Stimulated activated effector memory CD8-positive, alpha-beta T cell treated with anti-CD3 and anti-CD28 coated beads, Interleukin-12 subunit alpha, Interleukin-12 subunit beta, amount 100 ng/mL, for 72 hours (primary cell): ENCODE data around the gene DYRK1A.
"Not testable (repeated sequence)": the region's sequence is repeated elsewhere in the genome, so short reads cannot be mapped to it uniquely, and the experiment has no call there.

Experiments used
- ATAC-seq: fragments of 150-1000 bp; cut with Tn5 transposase; 2 replicates; pipeline ENCODE4 v1.10.0; 2021
- DNase-seq, 2 donors: peaks; one replicate each; pipeline ENCODE4 v3.0.0; 2021 to 2022; ENCODE audit warnings: low spot score in 2 of 2
- H3K27ac Mint-ChIP-seq: one replicate; pipeline ENCODE4 v1.8.0; 2022; ENCODE audit warnings: mild to moderate bottlenecking, mixed read lengths
- H3K36me3 Mint-ChIP-seq: one replicate; pipeline ENCODE4 v1.8.0; 2022; ENCODE audit warnings: mild to moderate bottlenecking, mixed read lengths
- H3K4me1 Mint-ChIP-seq: one replicate; pipeline ENCODE4 v1.8.0; 2022; ENCODE audit warnings: mixed read lengths
- H3K4me3 Mint-ChIP-seq: one replicate; pipeline ENCODE4 v1.8.0; 2022; ENCODE audit warnings: mild to moderate bottlenecking, mixed read lengths
- H3K9me3 Mint-ChIP-seq: one replicate; pipeline ENCODE4 v1.8.0; 2022; ENCODE audit warnings: mixed read lengths

DYRK1A gene

DNA sequence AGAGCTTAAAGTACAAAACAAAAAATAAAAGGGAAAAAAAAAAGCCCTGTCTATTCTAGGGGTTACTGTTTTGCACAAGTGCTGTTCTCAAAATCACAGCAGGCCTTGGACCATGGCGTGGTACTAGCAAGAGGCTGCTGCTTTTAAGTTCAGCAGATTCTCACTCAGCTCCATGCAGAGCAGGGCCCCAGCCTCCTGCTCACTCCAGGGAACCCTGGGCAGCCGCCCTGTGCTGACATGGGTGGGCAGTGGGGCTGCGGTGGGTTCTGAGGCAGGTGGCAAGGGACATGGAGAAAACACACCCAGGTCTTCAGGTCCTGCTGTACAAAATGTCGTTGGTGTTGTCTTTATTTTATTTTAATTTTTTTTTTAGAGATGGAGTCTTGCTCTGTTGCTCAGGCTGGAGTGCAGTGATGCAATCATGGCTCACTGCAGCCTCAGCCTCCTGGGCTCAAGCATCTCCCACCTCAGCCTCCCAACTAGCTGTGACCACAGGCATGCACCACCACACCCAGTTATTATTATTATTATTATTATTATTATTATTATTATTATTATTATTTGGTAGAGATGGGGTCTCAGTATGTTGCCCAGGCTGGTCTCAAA, 170.9 kb downstream of the DYRK1A start:
- ATAC-seq: no peak
- no peak overlapping the region for H3K27ac Mint-ChIP-seq

DNA sequence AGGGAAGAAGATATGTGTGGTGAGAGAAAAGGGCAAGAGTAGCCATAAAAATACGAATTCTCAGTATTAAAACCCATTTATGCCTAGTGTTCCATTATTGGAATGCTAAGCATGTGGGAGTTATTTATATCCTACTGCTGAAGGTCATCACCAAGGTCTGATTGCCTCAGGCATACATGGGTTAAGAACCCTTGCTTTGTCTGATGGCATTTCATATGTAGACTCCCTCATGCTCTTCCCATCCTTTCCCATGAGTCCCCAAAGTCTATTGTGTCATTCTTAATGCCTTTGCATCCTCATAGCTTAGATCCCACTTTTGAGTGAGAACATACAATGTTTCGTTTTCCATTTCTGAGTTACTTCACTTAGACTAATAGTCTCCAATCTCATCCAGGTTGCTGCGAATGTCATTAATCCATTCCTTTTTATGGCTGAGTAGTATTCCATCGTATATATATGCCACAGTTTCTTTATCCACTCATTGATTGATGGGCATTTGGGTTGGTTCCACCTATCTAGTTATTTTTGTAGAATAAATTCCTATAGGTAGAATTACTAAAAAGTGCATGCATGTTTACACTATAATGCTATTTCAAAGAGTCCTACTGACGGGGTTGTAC, 172.5 kb downstream of the DYRK1A start:
- Mint-ChIP-seq H3K4me1 (peaks cover 2% of the 10 kb centered on the region), H3K36me3 (no peaks in the 10 kb centered on the region)

More for the DNA sequence above, 170.9 kb downstream of the DYRK1A start:
- Mint-ChIP-seq H3K36me3 (no peaks in the 10 kb centered on the region), H3K4me1 (peaks cover 15% of the 10 kb centered on the region), H3K9me3 (peaks cover 15% of the 10 kb centered on the region), H3K4me3 (no peak overlapping the region)
- DNase-seq: no peak

DNA sequence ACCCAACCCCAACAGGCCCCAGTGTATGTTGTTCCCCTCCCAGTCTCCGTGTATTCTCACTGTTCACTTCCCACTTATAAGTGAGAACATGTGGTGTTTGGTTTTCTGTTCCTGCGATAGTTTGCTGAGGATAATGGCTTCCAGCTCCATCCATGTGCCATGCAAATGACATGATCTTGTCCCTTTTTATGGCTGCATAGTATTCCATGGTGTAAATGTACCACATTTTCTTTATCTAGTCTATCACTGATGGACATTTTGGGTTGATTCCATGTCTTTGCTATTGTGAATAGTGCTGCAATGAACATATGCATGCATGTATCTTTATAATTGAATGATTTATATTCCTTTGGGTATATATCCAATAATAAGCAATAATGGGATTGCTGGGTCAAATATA, 174.6 kb downstream of the DYRK1A start:
- not testable (repeated sequence) for H3K4me1 Mint-ChIP-seq, ATAC-seq, DNase-seq, H3K4me3 Mint-ChIP-seq, H3K36me3 Mint-ChIP-seq, H3K27ac Mint-ChIP-seq
- peaks cover 20% of the 10 kb centered on the region for H3K9me3 Mint-ChIP-seq

More for the DNA sequence above, 172.5 kb downstream of the DYRK1A start:
- no peak for DNase-seq
- Mint-ChIP-seq H3K27ac (no peak overlapping the region), H3K9me3 (peaks cover 20% of the 10 kb centered on the region), H3K4me3 (no peak overlapping the region)
- ATAC-seq: no peak

DNA sequence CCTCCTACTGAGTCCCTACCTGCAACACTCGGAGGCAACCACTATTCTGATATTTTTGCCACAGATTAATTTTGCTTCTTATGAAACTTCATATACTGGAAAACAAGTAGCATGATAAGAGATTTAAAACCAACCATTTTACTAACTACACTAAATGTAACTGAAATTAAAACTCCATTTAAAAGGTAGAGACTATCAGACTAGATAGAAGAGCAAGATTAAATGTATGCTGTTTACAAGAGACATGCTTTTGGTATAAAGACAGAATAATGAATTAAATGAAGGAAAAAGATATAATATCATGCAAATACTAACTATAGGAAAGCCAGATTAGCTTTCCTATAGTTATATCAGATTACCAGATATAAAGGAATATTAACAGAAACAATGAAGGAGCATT, 175.9 kb downstream of the DYRK1A start:
- ATAC-seq (no peak), DNase-seq (no peak)
- peaks cover 12% of the 10 kb centered on the region for H3K9me3 Mint-ChIP-seq
- no peak overlapping the region for H3K27ac Mint-ChIP-seq
- H3K36me3 Mint-ChIP-seq: no peaks in the 10 kb centered on the region
- no peak overlapping the region for H3K4me3 Mint-ChIP-seq
- peaks cover 8% of the 10 kb centered on the region for H3K4me1 Mint-ChIP-seq

DNA sequence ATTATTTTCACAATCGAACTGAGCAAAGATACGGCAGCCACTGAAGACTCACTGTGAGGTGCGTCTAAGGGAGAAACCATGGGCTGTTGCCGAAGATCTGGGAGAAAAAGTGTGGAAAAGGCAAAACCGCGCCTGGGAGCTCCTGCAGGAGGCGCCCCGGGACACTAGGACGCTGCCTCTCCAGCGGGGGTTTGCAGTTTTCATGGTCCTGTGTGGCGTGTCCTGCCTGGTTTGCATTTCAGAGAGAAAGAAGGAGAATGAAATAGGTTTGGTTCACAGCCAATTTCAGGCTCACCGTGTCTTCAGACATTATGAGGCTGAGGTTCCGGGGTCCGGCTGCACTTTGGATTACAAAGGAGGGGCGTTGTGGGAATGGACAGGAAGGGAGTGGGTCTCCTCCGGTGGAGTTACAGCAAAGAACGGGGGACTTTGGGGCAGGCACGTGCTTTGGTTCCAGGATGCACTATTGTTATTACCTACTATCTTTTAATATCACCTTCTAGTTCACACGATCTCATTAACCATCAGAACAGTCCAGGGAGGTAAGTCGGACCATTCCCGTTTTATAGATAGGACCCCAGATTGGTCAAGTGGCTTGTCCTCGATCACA, 179.8 kb downstream of the DYRK1A start:
- Mint-ChIP-seq H3K9me3 (peaks cover 10% of the 10 kb centered on the region), H3K27ac (no peak overlapping the region), H3K36me3 (no peaks in the 10 kb centered on the region), H3K4me1 (peaks cover 8% of the 10 kb centered on the region), H3K4me3 (no peak overlapping the region)
- no peak for DNase-seq
- no peak for ATAC-seq

DNA sequence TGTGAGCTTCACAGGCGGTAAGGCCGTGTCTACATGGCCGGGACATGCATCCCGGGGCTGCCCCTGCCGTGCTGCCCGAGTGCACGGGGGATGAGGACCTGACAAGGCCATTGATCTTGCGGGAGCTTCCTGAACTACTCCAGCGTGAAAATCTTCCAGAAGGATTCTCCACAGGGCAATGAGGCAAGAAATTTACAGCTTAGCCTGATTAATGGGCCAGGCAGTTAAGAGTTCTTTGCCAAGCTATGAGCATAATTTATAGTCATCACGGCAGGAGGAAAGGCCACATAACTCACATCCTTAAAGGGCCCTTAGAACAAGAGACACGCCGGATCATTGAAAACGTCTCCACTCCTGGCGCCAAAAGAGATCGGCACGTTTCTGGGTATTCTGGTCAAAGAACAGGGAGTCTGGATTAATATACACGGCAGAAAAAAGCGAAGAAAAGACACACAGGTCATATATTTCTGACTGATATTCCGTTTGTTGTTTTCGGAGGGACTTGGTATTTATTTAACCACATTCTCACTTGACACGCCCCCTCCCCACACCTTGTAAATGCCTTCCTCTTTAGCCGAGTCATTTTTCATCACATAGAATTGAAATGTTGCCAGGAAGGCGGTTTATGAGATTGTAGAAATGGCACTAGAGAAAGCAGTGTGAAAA, 180.5 kb downstream of the DYRK1A start:
- Mint-ChIP-seq H3K27ac (no peak overlapping the region), H3K4me3 (no peak overlapping the region), H3K4me1 (peaks cover 8% of the 10 kb centered on the region), H3K36me3 (no peaks in the 10 kb centered on the region), H3K9me3 (peaks cover 9% of the 10 kb centered on the region)
- DNase-seq: no peak
- no peak for ATAC-seq

DNA sequence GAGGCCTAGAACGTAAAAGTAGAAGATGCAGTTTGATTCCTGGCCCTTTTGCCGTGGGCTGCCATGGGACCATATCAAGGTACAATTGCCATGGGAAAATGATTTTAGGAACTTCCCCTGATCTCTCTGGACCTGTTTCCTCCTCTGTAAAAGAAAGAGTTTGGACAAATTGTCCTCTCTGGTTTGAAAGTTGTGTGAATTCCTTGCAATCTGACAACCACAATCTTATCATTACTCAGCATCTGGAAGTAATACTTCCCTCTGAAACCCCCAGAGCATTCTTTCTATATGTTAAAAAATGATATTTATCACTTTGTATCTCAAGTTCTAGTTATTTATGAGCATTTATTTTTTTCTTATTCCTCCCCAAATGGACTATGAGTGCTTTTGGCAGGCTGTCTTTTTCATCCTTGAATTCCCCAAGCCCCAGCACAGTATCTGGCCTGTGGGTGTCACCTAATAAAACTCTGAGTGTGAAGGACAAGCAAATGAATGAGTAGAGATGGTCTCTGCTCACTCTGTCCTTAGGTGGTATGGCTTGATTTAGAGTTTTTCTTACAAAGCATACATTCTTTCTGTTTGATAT, 181.1 kb downstream of the DYRK1A start:
- Mint-ChIP-seq H3K9me3 (peaks cover 3% of the 10 kb centered on the region), H3K4me3 (no peak overlapping the region), H3K4me1 (peaks cover 8% of the 10 kb centered on the region), H3K27ac (no peak overlapping the region), H3K36me3 (no peaks in the 10 kb centered on the region)
- no peak for ATAC-seq
- DNase-seq: no peak

DNA sequence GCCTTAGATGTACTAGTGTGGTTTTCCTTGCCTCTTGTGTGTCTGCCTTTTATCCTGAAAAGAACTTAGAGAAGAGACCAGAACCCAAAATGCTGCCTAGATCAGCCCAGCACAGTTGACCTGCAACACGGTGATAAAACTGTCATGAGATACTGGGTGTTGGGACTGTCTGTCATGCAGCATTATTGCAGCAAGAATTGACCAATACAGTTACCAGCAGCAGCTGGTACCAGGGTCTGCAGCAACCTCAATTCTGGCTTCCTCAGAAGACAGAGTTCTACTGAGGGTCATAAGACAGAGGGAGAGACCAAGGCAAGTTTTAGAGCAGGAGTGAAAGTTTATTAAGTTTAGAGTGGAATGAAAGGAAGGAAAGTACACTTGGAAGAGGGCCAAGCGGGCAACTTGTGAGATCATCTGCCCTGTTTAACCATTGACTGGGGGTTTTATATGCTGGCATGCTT, 182.0 kb downstream of the DYRK1A start:
- no peaks in the 10 kb centered on the region for H3K36me3 Mint-ChIP-seq
- H3K4me1 Mint-ChIP-seq: peaks cover 8% of the 10 kb centered on the region
- H3K9me3 Mint-ChIP-seq: no peaks in the 10 kb centered on the region
- no peak overlapping the region for H3K27ac Mint-ChIP-seq
- no peak for ATAC-seq
- no peak overlapping the region for H3K4me3 Mint-ChIP-seq
- DNase-seq: no peak

DNA sequence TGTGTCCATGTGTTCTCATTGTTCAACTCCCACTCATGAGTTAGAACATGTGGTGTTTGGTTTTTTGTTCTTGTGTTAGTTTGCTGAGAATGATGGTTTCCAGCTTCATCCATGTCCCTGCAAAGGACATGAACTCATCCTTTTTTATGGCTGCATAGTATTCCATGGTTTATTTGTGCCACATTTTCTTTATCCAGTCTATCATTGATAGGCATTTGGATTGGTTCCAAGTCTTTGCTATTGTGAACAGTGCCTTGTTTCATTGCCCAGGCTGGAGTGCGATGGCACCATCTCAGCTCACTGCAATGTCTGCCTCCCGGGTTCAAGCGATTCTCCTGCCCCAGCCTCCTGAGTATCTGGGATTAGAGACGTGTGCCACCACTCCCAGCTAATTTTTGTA, 183.2 kb downstream of the DYRK1A start:
- not testable (repeated sequence) for DNase-seq, ATAC-seq, H3K36me3 Mint-ChIP-seq, H3K4me3 Mint-ChIP-seq, H3K27ac Mint-ChIP-seq, H3K4me1 Mint-ChIP-seq, H3K9me3 Mint-ChIP-seq

DNA sequence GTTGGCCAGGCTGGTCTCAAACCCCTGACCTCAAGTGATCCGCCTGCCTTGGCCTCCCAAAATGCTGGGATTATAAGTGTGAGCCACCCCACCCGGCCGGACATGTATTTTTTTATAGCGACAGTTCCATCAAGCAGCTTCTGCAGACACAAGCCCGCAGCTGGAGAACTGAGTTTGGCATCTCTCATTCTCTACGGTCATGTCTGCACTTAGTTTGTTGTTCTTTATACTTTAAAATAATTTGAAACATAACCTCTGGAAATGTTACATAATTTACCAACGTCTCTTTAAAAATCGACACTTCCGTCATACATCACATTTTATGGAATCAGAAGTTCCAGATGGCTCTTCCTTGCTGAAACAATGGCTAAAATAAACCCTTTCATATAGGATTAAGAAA, 183.6 kb downstream of the DYRK1A start:
- H3K36me3 Mint-ChIP-seq: no peaks in the 10 kb centered on the region
- peaks cover 8% of the 10 kb centered on the region for H3K4me1 Mint-ChIP-seq
- DNase-seq: no peak
- H3K9me3 Mint-ChIP-seq: no peaks in the 10 kb centered on the region
- no peak overlapping the region for H3K27ac Mint-ChIP-seq
- ATAC-seq: no peak
- H3K4me3 Mint-ChIP-seq: no peak overlapping the region

DNA sequence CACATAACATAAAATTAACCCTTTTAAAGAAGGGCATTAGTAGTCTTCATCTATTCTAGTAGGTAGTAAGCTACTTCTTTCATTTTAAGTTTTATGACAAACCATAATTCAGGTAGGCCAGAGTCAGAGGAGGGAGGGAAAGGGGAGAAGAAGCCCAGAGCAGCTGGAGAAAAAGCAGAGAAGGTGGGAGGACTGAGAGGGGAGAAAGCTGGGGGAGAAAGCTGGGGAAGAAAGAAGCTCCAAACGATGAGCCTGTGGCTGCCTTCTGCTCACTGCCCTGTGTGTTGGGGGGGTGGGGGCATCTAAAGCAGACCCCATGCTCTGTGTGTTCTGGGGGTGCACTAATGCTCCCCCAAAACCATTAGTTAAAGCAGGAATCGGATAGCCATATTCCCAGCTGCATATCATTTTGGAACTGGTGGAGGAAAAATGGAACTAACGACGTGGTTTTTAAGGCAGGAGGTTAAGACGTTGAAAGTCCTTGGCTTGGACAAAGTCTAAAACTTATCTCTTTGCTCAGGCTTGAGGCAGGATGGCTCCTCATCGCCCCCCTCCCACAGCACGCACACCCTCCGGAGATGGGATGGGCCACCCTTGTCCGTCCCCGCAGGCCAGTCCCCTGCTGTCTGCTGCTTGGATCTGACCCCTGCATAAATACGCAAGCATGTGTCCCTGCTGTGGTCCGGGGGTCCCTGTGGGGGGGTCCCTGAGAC, 184.2 kb downstream of the DYRK1A start:
- Mint-ChIP-seq H3K9me3 (no peaks in the 10 kb centered on the region), H3K36me3 (no peaks in the 10 kb centered on the region), H3K4me3 (no peak overlapping the region), H3K4me1 (peaks cover 8% of the 10 kb centered on the region), H3K27ac (no peak overlapping the region)
- DNase-seq (no peak), ATAC-seq (no peak)

DNA sequence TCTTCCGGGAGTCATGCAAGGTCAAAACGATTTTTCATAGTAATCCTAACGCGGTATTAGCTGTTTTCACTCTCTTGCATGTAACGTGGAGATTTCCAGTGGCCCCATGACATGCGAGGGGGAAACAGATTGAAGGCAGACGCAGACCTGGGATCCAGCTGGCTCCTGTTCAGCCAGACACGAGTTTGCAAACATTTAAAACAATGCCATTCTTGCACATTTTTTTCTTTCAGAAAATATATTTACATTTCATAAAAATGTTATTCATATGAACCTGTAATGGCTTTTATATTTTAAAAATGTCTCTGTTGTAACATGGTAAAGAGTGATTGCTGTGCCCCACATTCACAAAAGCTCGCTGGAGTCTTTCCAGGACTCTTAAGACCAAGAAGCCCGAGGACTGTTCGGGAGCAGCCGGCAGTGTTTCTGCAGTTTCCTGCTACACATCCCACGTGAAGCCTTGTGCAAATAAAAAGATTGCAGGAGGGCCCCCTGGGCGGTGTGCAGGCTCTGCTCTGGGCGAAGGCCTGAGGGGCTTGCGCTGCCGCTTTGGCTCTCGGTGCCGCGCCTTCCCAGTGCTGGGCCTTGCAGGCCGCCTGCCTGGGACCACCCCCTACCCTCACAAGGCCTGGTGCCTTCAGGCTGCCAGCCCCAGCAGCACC, 184.9 kb downstream of the DYRK1A start:
- no peak for ATAC-seq
- Mint-ChIP-seq H3K27ac (no peak overlapping the region), H3K36me3 (no peaks in the 10 kb centered on the region), H3K4me1 (peaks cover 8% of the 10 kb centered on the region), H3K4me3 (no peak overlapping the region), H3K9me3 (no peaks in the 10 kb centered on the region)
- no peak for DNase-seq

DNA sequence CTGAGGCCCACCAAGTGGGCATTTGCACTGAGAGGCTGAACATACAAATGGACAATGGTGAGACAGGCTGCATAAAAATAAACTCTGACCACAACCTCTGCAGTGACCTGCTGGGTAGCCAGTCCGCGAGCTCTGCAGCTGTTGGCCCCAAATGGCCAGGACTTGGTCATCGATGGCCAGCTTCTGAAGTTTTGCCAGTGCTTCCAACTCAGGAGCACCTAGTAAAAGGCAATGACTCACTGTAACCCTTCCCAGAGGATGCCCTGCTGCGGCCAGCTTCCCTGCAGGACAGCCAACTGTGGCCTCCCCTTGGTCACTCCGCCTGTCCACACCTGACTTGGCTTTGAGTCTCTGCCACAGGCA, 185.4 kb downstream of the DYRK1A start:
- DNase-seq: no peak
- ATAC-seq: no peak
- H3K9me3 Mint-ChIP-seq: no peaks in the 10 kb centered on the region
- H3K36me3 Mint-ChIP-seq: no peaks in the 10 kb centered on the region
- H3K4me3 Mint-ChIP-seq: no peak overlapping the region
- H3K27ac Mint-ChIP-seq: no peak overlapping the region
- H3K4me1 Mint-ChIP-seq: peaks cover 6% of the 10 kb centered on the region

DNA sequence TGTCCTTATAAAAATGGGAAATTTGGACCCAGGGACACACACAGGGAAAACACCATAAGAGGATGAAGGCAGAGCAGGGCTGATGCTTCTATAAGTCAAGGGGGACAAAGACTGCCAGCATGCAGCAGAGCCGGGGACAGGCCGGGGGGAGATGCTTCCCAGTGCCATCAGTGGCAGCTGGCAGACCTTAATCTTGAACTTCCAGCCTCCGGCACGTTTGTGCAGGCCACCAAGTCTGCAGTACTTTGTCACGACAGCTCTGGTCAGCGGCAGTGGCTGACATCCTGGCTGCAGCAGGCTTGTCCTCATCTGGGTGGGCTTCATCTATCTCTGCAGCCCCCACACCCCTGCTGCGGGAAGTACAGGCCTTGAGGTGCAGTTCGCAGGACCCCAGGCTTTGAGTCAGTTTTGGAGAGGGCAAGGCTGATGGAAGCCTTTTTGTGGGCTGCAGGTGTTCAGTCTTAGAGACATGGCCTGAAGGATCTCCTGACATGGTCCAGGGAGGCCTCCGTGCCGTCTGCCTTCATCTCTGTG, 186.0 kb downstream of the DYRK1A start:
- DNase-seq (no peak), ATAC-seq (no peak)
- H3K36me3 Mint-ChIP-seq: no peaks in the 10 kb centered on the region
- no peak overlapping the region for H3K4me3 Mint-ChIP-seq
- no peaks in the 10 kb centered on the region for H3K9me3 Mint-ChIP-seq
- peaks cover under 1% of the 10 kb centered on the region for H3K4me1 Mint-ChIP-seq
- no peak overlapping the region for H3K27ac Mint-ChIP-seq
